HG03521 (cell line): ENCODE results near the gene LPIN1.

Experiments used
- ATAC-seq: cut with Tn5 transposase; IDR thresholded peaks from one replicate; pipeline ENCODE4 v1.9.1; 2021; ENCODE audit warnings: mild to moderate bottlenecking, moderate library complexity; ENCODE audit not compliant: unreplicated experiment

The LPIN1 gene

GRCh38 chr2:11743366-11743765, 3.1 kb upstream of the LPIN1 start:
- no peak for ATAC-seq

- ATAC-seq: peak; percentile 43
These were observed 2.4 kb upstream of the LPIN1 start for GRCh38 chr2:11743846-11744553.

- ATAC-seq: no peak
These were observed 1.6 kb upstream of the LPIN1 start for GRCh38 chr2:11744631-11745394.

GRCh38 chr2:11745613-11746375, 638 bp upstream of the LPIN1 start:
- ATAC-seq: no peak

GRCh38 chr2:11746807-11747459, 501 bp downstream of the LPIN1 start:
- ATAC-seq: no peak

- ATAC-seq: no peak
These were observed 1.8 kb downstream of the LPIN1 start for GRCh38 chr2:11748018-11748860.

- ATAC-seq: no peak
These were observed 2.6 kb downstream of the LPIN1 start for GRCh38 chr2:11748861-11749645.

- peak; percentile 9 for ATAC-seq
These were observed 3.4 kb downstream of the LPIN1 start for GRCh38 chr2:11749646-11750349.

GRCh38 chr2:11750422-11750821, 4.0 kb downstream of the LPIN1 start:
- ATAC-seq: peak; percentile 36

GRCh38 chr2:11750917-11751316, 4.5 kb downstream of the LPIN1 start:
- ATAC-seq: no peak

GRCh38 chr2:11752906-11753305, 6.5 kb downstream of the LPIN1 start:
- ATAC-seq: no peak

GRCh38 chr2:11753452-11753885, 7.0 kb downstream of the LPIN1 start:
- peak; percentile 63 for ATAC-seq

- peak; percentile 18 for ATAC-seq
These were observed 7.7 kb downstream of the LPIN1 start for GRCh38 chr2:11753886-11754699.

- ATAC-seq: no peak
These were observed 8.2 kb downstream of the LPIN1 start for GRCh38 chr2:11754700-11755015.

GRCh38 chr2:11757101-11757500, 10.7 kb downstream of the LPIN1 start:
- no peak for ATAC-seq

- no peak for ATAC-seq
These were observed 11.8 kb downstream of the LPIN1 start for GRCh38 chr2:11758187-11758586.

GRCh38 chr2:11758647-11759046, 12.2 kb downstream of the LPIN1 start:
- no peak for ATAC-seq
